HG03064 (cell line): ENCODE measurements around the gene ITIH6.
"Not testable (repeated sequence)": the region's sequence is repeated elsewhere in the genome, so short reads cannot be mapped to it uniquely, and the experiment has no call there.

Experiments
- ATAC-seq: cut with Tn5 transposase; IDR thresholded peaks from one replicate; pipeline ENCODE4 v1.9.1; 2021; ENCODE audit warnings: low read depth; ENCODE audit not compliant: unreplicated experiment

Gene ITIH6

DNA sequence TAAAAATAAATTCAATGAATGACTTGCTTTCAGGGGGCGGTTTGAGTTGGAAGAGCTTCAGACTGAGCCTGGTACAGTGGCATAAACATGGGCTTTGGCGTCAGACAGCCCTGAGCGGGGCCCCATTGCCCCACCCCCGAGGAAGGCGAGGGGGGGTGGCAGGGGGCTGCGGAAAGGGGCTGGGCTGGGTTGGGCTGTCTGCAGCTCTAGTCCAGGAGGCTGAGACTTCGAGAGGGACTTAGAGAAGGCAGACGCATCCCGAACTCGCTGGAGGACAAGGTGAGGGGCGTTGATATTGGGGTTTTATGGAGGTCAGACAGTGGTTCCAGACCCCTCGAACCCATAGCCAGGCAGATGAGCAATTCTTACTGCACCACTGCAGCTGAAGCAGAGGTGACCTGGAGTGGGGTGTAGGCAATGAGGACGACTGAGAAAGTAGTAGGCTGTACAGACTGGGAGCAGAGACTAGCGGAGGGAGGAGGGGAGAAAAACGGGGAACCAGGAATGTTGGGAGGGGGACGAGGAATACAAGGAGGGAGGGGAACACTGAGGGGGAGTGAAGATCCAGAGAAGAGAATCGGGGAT is 9.6 kb upstream of the ITIH6 start, which contains the start of gene MAGED2:
Gene MAGED2 (plus strand): TSS at position 222 of the 585 bp plus-strand sequence. CDS start 1,587 bp downstream, outside the sequence.
- ATAC-seq: no peak

DNA sequence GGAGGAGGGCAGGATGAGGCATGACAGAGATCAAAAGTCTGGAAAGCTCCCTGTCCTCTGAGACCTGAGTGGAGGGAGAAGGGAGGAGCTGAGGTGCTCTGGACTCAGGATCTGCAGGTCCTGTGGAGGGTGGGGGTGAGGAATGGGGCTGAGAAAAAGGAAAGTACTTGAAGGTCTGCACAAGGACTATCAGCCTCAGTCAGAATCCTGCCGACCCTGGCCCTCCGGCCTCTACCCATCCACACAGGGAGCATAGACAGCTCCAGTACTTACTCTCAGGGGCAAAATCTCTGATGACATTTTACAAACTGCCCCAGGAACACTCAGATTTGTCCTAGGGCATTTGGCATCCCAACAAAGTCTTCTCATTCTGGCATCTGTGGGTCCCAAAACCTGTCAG is 991 bp upstream of the ITIH6 start:
- no peak for ATAC-seq

DNA sequence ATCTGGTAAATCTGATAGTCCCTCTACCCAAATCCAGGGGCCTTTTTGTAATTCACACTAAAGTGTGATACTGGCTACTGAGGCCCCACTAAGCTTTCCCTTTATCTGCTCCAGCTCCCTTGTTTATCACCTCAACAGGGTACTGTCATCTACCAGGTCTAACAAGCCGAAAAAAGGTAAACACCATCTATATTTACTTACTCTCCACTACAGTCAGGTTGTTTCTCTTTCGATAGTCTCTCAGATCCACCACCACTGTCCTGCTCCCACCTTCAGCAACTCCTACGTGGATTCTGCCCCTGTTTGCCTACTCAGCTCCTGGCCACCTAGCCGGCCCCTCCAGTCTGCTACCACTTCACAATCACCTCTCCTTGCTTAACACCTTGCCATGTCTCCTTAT is 3.3 kb downstream of the ITIH6 start:
- ATAC-seq: no peak

DNA sequence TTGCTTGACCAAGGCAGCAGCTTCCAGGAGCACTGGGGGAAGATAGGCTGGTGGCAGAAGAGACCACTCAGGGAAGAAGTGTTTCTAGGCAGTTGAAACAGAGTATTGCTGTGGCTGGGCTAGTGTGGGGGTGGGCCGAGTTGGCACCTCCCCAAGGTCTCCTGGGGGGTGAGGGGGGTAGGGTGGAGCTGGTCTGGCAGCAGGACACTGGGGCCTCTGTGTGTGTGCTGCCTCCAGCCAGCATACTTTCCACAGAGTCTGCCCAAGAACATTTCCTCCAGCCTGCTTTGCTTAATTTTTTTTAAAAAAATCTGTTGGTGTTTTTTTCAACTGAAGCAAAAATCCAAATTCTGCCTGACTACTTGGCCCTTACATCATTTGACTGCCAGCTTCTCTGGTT is 4.0 kb downstream of the ITIH6 start:
- no peak for ATAC-seq

GRCh38 chrX:54789405-54789804 is 8.7 kb downstream of the ITIH6 start:
- ATAC-seq: not testable (repeated sequence)

- no peak for ATAC-seq
Observed at GRCh38 chrX:54788446-54788845, 9.6 kb downstream of the ITIH6 start.

GRCh38 chrX:54786967-54787366 is 11.1 kb downstream of the ITIH6 start:
- ATAC-seq: no peak

DNA sequence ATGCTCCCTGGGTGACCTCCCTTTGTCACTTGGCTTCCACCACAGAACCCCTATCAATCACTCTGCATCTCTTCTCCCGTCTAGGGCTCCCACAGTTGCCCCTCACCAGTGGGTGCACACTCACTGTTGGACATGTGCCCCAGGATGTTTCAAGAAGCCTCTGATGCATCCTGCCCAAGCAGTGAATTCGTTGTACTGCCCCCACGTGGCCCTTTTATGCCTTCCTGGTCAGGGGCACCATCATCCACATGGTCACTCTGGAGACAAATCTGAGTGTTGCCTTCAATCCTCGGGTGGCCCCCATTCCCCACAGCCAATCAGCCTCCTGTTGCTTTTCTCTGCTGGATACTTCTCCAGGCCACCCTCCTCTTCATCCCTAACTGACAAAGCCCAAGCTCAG is 12.2 kb downstream of the ITIH6 start:
- no peak for ATAC-seq

DNA sequence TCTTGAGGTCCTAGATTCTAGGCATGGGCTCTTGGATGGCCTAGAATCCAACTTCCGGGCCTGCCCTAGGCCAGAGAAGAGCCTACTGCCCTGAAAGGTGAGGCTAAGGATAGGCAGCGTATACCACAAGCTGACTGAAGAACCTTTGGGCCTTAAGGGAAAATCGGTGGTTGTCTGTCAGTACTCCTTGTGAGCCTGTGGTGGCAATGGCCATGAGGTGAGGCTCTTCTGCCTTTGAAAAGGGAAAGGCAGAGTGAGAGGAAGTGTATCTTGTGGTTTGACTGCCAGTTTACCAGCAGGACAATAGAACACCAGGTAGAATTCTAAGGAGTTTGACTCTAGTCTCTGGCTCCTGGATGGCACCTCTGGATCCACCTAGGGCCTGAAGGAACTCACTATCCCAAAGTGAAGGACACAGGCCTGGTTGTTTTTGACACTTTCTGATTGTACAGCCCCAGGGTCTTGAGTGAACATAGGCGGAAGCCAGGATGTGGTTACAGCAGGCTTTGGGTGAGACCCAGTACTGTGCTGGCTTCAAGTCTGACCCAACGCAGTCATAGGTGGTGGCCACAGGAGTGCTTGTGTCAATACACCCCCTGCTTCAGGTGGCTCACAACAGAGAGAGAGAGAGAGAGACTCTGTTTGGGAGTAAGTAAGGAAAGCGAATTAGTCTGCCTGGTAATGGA is 20.9 kb downstream of the ITIH6 start:
- no peak for ATAC-seq

- ATAC-seq: no peak
Observed at GRCh38 chrX:54776061-54776460, 22.0 kb downstream of the ITIH6 start.

DNA sequence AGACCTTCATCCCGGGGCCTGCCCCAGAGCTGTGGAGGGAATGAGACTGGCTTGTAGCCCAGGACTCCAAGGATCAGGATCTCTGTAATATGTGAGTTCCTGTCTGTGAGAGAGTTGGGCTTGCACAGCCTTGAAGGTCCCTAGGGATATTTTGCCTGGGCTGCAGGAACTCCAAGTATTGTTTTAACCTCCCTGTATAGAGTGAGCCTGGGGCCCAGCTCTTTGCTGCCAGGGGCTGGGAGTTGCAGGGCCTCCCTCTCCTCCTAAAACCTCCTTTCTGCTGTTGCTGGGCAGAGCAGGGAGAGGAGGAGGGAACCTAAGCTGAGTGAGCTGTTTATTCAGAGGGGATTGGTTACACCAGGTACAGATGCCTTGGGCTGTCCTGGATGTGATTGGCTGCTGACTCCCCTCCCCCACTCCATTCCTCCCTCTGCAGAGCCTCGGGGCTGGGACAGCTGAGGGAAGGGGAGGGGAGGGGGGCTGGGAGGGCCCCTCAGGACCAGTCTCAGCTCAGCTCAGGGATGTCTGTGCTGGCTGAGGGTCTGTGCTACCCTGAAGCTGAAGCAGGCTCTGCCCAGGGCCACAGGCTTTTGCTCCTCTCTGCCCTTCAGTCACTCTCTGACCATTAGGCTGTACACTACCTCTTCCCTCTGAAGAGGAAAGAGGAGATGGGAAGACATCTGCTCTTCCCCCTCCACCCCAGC is 23.5 kb downstream of the ITIH6 start:
- ATAC-seq: not testable (repeated sequence)

DNA sequence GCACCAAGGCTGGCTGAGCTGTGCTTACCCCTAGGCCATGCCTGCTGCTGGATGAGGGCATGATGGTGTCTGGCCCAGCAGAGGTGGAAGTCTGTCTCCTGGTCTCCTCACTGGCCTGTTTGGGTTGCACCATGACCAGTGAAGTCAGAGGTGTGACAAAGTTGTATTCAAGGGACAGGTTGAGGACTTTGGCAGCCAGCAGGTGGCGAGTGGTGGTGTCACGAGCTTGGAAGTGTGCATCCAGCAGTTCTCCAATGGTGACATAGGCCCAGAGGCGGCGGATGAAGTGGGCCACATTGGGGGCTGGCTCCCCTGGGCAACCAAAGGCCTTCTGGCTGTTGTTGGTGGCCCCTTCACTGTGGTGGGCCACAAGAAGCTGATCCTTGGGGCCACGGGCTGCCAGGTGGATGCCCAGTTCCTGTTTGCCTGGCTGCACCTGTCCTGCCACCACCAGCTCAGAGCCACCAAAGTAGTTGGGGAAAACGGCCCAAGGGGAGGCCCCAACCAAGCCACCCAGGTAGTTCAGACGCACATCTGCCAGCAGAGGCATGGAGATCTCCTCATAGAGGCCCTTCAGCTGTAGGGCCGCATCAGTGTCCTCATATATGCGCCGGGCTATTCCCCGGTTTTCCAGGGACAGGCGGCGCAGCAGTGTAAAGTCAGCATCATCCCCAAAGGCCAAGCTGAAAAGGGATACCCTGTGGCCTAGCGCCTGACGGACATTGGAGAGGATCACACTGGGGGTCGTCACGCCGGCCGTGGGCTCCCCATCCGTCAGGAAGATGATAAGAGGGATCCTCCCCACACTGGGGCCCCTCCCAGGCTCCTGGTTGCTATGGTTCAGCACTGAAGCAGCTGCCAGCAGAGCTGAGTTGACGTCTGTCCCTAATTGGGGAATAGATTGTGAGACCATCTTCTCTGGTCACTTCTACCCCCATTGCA is 39.7 kb downstream of the ITIH6 start:
- ATAC-seq: no peak

DNA sequence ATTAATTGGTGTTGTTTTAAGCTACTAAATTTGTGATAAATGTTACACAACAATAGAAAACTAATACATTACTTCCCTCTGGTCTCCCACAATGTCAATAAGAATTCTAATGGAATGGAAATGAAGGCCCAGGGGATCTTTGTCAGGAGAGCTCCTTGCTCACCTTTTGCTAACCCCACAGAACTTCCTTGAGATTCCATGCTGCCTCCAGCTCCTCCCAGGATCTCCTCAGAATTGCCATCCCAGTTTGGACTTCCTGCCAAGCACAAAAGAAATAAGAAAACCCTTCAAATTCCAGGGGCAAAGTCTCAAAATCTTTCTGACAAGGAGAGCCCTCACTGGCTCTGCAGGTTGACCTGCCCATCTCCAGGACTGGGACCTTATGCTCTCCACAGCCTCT is 43.2 kb downstream of the ITIH6 start:
- ATAC-seq: no peak

DNA sequence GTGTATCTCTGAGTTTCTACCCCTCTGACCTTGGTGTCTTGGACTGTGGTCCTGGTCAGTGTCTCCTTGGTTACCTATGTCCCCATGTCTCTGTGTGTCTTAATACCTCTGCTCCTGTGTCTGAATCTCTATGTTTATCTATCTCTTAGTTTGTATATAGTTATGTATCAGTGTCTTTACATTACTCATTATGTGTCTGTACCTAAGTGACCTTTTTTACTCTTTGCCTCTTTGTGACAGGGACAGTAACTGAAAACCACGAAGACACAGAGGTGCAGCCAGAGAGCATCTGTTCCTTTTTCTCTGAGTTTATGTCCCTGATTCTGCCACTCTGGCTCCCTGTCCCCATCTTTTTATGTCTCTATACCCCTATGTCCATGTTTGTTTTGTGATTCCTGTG is 49.4 kb downstream of the ITIH6 start:
- ATAC-seq: no peak

DNA sequence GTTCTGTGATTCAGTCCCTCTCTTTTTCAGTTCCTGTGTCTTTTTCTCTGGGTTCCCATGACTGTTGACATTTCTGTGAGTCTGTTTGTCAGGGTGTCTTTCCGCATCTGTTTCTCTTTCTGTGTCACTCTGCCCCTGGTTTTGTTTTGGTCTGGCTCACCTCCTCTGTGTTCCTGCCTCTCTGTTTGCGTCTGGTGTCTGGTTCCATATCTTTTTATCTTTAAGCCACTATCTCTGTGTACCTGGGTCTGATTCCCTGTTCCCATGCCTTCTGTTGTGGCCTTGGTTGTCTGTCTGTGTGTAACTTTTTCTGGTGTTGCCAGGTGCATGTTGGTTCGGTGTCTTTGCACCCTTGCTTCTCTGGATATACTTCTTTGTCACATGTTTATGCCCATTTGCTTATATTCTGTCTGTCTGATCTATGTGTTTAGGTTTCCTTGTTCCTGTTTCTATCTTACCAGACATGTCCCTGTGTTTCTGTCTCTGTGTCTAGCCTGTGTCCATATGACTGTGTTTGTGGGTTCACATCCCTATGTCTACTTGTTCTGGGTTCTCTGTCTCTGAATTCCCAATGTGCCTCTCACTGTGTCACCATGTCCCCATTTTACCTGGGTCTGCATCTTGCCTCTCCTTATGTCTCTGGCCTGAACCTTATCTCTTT is 50.2 kb downstream of the ITIH6 start:
- ATAC-seq: no peak

DNA sequence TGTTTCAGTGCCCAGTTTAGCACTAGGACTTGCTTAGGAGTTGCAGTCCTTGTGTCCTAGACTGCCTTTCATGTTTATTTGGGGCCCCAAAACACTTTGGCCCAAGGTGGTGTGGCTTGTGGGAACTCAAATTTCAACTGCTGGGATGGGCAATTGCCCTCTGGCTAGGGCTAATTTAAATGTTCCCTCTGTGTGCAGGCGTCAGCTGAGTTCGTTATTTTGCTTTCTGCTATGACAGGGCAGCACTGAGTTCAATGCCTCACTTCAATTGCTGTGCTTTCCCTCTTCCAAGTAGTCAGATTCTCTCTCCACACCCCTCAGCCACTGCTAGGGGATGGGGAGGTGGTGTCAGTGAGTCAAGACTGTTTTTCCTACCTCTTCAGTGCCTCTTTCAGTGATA is 51.1 kb downstream of the ITIH6 start:
- ATAC-seq: no peak

GRCh38 chrX:54745676-54746075 is 52.4 kb downstream of the ITIH6 start:
- no peak for ATAC-seq

DNA sequence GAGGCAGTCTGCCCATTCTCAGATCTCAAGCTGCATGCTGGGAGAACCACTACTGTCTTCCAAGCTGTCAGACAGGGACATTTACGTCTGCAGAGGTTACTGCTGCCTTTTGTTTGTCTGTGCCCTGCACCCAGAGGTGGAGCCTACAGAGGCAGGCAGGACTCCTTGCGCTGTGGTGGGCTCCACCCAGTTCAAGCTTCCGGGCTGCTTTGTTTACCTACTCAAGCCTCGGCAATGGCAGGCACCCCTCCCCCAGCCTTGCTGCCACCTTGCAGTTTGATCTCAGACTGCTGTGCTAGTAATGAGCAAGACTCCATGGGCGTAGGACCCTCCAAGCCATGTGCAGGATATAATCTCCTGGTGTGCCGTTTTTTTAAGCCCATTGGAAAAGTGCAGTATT is 59.5 kb downstream of the ITIH6 start:
- not testable (repeated sequence) for ATAC-seq

- not testable (repeated sequence) for ATAC-seq
Observed at GRCh38 chrX:54736298-54736942, 61.6 kb downstream of the ITIH6 start.

GRCh38 chrX:54721424-54721823 is 76.6 kb downstream of the ITIH6 start:
- ATAC-seq: no peak
